ENCODE measurements around the gene PDCD4.

PDCD4 gene

GRCh38 chr10:110919349-110919931 lies 47.7 kb downstream of the PDCD4 start, which contains the start of gene SHOC2:
Gene SHOC2 (plus strand): TSS chr10:110919604. CDS start chr10:110964359, 44,755 bp downstream.
- no peak for DNase-seq (ENCODE audit: low read depth, low spot score)

- no peak for DNase-seq (ENCODE audit: low read depth, low spot score)
Measured at GRCh38 chr10:110919971-110920881, 48.5 kb downstream of the PDCD4 start.

GRCh38 chr10:110923856-110924493 lies 52.2 kb downstream of the PDCD4 start:
- DNase-seq (ENCODE audit: low read depth, low spot score) = no peak

GRCh38 chr10:110927461-110927860 lies 55.7 kb downstream of the PDCD4 start:
- DNase-seq (ENCODE audit: low read depth, low spot score) = no peak

GRCh38 chr10:110931769-110932381 lies 60.1 kb downstream of the PDCD4 start:
- DNase-seq (ENCODE audit: low read depth, low spot score) = no peak

GRCh38 chr10:110932505-110933180 lies 60.9 kb downstream of the PDCD4 start:
- no peak for DNase-seq (ENCODE audit: low read depth, low spot score)

GRCh38 chr10:110936757-110937156 lies 65.0 kb downstream of the PDCD4 start:
- DNase-seq (ENCODE audit: low read depth, low spot score) = no peak

GRCh38 chr10:110939419-110939818 lies 67.7 kb downstream of the PDCD4 start:
- DNase-seq (ENCODE audit: low read depth, low spot score) = no peak

GRCh38 chr10:110944792-110945396 lies 73.2 kb downstream of the PDCD4 start:
- no peak for DNase-seq (ENCODE audit: low read depth, low spot score)

- DNase-seq (ENCODE audit: low read depth, low spot score) = no peak
Measured at GRCh38 chr10:110946496-110946895, 74.8 kb downstream of the PDCD4 start.

GRCh38 chr10:110947061-110947595 lies 75.4 kb downstream of the PDCD4 start:
- no peak for DNase-seq (ENCODE audit: low read depth, low spot score)

All from iPS DF 19.7 (cell line).